ENCODE measurements around the gene PNPO.

DNA sequence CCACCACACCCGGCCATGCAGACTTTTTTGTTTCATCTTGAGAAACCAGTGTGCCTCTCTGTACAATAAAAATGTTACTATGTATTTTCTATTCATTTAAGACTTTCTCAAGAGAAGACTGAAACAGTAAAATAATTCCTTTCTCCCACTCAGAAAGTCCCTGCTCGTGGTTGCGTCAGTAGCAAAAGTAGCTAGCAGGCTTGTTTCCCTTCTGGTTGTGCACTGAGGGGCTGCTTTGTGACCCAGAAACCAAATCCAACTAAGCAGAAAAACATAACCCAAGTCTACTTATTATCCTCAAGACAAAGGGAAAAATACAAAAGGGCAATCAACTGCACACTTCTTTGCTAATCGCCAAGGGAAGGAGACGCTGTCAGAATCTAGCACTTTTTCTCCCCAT, 3.4 kb upstream of the PNPO start:
- TF ChIP-seq EZH2 (IDR thresholded peaks at IDR 0.05; ENCODE audit: insufficient read depth, poor library complexity, severe bottlenecking) (no peak), EZH2phosphoT487 (IDR thresholded peaks at IDR 0.05; ENCODE audit: insufficient read depth, low read depth) (no peak)
